H4 (cell line): ENCODE results near the gene MIPOL1. TPM values are rescaled to one million over a fixed set of nuclear protein-coding genes. Genes with fewer than 3 reads are reported as not detected.

Experiments used
- DNase-seq: peaks from one replicate; pipeline ENCODE4 v3.0.0-alpha.2; 2015; ENCODE audit warnings: low spot score
- total RNA-seq: library from RNA; depleted of rRNA; stranded (reverse); fragments of >200 nt; shearing (Covaris generic); gene quantifications from 2 replicates; pipeline ENCODE4 v1.2.3, GENCODE V29; 2014

Gene MIPOL1
- total RNA-seq, 1 experiment from 2014 or later, result 0.06 TPM

DNA sequence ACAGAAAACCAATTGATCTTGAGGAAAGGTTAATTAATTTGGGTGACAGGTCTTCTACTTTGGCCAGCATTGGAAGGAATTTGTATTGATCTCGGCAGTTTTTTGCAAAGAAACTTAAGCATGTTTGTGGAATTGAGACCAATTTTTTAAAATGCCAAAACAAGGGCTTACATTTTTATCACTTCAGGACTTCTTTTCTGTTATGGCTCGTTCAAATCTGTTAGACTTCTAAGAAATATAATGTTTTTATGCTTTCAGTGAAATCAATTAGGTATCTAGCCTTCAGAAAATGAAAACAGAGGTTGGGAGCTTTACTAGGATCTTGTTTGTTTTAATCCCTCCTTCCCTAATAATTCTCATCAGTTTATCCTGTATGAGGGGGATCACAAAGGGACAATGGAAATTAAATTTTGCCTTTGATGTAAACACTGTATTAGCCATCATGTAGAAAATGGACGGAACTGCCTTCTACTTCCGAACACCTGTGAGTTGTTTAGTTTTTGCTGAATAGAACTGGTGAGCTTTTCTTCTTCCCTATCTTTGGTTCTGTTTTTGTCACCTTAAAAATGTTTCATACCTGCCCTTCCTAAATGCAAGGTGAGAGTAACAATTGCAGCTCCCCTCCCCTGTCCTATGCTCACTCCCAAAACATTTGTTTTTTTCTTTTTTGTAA is 389.5 kb downstream of the MIPOL1 start:
- no peak for DNase-seq

DNA sequence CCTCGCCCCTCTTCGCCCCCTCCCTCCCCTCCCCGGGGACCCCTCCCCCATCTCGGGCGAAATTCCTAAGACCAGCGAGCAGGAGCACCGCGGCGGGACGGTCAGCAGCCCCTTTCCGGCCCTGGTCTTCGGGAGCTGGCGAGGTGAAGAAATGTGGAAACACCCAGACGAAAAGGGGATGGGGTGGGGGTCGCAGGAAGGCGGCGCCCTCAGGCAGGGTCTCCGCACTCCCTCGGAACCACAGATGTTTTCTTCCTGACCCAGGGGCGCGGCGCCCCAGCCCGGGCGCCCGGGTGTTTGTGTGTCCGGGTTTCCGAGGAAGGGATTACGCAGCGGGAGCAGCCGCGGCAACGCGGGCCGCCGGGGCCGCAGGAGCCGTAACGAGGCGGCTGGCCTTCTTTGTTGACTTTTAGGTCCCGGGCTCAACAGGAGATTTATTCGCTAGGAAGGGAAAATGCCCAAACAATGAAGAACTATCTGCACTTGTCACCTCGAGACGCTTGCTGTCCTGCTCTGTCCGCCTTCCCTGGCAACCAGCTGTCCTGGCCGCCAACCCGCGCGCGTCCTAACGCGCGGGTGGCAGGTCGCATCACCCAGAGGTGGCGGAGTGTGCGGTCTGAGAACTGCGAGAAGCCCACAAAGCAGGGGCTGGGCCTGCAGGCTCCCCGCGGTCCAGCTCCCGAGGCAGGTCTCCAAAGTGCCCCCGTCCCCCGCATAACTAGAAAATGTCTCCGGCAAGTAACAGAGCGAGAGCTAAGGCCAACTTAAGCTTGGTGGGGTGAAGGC is 390.3 kb downstream of the MIPOL1 start:
- DNase-seq, result no peak

- no peak for DNase-seq
These were observed 390.9 kb downstream of the MIPOL1 start for GRCh38 chr14:37588667-37588955.

- DNase-seq, result no peak
These were observed 391.4 kb downstream of the MIPOL1 start for GRCh38 chr14:37588956-37589714.

GRCh38 chr14:37589715-37590427 is 392.1 kb downstream of the MIPOL1 start:
- DNase-seq, result no peak

- DNase-seq, result no peak
These were observed 392.8 kb downstream of the MIPOL1 start for GRCh38 chr14:37590428-37591139.

DNA sequence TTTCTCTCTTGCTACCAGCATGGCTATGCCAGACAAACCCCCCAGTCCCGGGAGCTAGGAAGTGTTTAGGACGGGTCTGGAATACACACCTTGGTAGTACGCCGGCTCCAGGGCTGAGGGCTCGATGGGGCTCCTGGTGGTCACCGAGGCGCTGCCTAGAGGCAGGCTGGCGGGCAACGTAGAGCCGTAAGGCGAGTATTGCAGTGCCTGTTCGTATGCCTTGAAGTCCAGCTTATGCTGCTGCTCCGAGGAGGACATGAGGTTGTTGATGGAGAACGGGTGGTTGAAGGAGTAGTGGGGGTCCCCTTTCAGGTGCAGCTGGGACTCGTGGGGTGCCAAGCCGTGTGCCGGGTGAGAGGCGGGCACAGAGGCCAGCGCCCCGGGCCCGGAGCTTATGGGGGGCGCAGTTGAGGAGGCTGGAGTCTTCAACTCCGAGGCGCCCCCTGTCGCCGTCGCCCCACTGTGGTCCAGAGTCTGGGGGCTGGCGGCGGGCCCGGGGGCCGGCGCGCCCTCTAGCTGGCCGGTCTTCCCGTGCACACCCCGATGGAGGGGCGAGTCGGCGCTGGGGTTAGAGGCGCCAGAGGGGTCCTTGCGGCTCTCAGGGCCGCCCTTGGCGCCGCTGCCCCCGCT is 393.7 kb downstream of the MIPOL1 start:
- no peak for DNase-seq

- no peak for DNase-seq
These were observed 394.3 kb downstream of the MIPOL1 start for GRCh38 chr14:37591941-37592481.

DNA sequence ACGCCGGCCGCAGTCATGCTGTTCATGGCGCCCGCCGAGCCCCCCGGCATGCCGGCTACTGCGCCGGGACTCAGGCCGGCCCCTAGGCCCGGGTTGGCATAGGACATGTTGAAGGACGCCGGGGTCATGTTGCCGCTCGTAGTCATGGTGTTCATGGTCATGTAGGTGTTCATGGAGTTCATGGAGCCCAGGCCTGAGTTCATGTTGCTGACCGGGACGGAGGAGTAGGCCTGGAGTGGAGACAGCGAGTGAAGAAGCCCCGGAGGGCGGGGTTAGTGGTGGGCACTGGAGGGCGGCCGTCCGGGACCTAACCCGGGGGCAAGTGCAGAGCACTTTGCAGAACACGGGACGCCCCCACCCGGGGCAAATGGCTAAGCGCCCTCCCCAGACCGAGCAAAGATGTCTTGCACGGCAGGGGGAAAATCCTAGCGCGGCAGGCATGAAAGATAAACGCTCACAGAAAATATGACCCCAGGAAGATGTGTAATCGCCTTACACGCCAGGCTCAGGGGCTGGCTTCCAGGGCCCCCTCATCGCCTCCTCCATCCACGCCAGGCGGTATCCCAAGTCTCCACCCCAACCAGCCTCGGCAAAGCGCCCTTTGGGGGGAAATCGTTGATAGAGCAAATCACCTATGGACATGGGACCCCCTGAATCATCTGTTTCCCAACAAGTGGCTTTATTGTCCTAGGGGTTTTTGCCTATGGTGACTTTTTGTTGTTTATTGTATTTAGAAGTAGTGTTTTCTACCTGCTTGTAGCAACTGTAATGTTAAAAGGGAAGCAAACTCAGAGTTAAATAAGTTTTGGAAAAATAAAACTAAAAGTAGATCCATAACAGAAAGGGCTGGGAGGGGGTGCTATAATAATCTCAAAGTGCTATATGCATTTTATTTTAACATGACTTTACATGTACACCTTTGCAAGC is 395.0 kb downstream of the MIPOL1 start:
- DNase-seq, result no peak

- no peak for DNase-seq
These were observed 395.9 kb downstream of the MIPOL1 start for GRCh38 chr14:37593511-37594237.

DNA sequence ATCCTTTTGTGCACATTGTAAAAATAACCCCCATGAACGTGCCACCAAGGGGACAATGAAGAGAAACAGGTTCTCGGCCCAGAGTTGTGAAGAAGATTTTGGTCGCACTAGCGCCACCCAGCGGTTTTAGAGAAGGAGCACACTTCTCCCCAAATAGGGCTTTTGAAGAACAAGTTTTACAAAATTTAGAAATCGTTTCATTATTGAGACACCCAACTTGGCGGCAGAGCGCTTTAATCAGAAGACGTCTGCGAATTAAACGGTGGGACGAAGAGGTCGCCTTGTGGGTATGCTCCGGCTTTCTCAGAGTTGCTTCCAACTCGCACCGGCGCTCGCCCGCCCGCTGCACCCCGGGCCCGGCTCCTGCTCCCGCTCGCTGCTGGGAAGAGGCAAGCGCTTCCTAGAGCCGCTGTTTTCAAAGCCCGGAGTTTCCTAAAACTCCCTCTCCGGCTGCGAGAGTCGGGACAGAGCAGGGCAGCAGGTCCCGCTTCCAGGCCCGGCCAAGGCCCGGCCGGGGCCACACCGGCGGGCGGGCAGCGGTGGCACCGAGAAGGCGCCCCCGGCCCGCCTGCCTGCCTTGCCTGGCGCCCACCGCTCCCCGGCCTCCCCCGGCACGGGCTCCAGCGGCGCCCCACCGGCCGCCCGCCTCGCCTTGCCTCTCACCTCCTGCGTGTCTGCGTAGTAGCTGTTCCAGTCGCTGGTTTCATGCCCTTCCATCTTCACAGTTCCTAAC is 396.7 kb downstream of the MIPOL1 start:
- DNase-seq, result peak; percentile 72

- DNase-seq, result peak; percentile 40
These were observed 397.5 kb downstream of the MIPOL1 start, which contains the start of the genes FOXA1 and TTC6 for GRCh38 chr14:37594971-37595808. Gene FOXA1, minus strand, starts transcription at chr14:37595249. Its CDS starts 277 bp downstream, at chr14:37594972. Gene TTC6, plus strand, starts transcription at chr14:37595629. Its CDS starts 26,436 bp downstream, at chr14:37622065.

DNA sequence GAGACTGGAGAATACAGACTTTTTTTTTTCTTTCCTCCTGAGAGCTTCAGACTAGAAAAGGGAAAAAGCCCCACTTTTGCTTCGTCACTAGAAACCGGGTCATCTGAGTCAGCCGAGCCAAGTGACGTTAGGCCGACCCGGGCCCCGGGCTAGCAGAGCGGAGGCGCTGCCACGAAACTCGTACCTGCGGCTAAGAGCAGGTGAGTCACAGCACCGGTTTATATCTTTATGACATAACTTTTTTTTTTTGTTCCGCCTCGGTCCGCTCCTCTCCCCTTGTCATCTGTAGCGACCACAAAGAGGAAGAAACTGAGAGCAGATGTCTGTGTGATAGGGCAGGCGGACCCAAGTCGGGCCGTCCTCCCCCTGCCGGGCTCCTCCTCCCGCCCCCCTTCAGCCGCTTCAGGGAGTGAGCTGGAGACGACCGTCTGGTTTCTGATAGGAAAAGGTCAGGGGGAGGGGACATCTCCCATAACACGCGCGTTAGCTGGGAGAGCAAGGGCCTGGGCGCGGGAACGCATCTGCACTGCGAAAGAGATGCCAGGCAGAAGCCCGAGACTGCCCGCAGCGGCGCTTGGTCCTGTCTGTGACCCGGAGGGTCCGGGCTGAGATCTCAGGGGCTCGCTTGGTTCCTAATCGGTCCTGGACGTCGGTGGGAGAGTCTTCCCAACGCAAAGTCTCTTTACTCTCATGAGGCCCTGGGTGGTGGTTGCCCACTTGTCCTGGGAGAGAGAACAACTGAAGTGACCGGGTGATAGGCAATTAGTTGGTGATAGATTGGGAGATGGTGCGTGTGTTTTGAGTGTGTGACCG is 398.3 kb downstream of the MIPOL1 start:
- DNase-seq, result peak; percentile 52

DNA sequence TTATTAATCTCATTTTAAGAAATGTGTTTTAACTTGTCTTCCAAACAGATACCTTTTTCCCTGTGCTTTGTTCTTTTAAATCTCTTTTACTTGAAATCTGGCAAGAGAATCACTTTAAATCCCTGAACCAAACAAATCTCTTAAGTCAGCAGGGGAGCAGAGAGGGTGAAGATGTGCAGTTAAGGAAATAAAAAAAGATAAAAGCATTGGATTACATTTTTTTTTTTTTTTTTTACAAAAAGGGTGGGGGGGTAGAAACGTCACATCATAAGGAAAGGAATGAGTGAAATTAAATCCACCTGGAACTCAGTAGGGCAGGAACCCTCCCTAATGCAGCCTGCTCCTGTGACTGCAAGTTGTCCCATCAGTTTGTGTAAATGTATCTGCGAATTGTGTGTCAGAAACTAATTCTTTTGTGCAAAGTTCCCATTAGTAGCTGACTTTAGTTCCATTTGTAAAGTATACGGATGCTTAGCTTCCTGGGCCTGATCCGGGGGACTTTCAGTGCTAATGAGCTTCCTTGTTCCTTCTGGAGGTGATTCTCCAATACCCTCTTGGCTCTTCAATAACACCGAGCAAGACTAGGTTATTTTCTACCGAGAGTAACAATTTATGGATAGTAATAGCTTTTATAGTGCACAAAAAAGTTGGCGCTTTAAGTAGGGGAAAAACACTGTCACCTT is 399.2 kb downstream of the MIPOL1 start:
- DNase-seq, result no peak

- DNase-seq, result no peak
These were observed 399.8 kb downstream of the MIPOL1 start for GRCh38 chr14:37597538-37597913.
